Activated CD4-positive, CD25-positive, alpha-beta regulatory T cell treated with anti-CD3 and anti-CD28 coated beads, Interleukin-2, amount 50 U/mL, for 24 hours (primary cell): Measurements from ENCODE around the gene TMEM167B.

Source experiments
- ATAC-seq, 2 donors: fragments of 150-1000 bp; cut with Tn5 transposase; one replicate each; pipeline ENCODE4 v1.10.0; 2021; ENCODE audit warnings: mild to moderate bottlenecking in 1 of 2, moderate library complexity in 1 of 2

TMEM167B gene

DNA sequence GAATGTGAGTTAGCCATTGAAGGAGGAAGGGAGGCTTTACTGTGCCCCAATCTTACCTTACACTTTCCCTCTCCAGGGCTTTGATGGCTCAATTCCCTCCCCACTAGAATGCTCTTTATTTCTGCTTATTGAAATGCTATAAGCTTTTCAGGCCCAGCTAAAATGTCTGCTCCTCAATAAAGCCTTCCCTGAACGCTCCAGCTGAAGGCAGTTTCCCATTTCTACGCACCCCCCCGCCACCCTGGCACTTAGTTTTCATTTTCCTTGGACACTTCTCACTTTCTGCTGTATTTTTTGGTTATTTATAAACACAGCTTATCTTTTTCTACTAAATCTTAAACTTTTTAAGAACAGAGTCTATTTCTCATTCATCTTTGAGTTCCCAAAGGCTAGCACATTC is 7.1 kb upstream of the TMEM167B start:
- no peak for ATAC-seq

DNA sequence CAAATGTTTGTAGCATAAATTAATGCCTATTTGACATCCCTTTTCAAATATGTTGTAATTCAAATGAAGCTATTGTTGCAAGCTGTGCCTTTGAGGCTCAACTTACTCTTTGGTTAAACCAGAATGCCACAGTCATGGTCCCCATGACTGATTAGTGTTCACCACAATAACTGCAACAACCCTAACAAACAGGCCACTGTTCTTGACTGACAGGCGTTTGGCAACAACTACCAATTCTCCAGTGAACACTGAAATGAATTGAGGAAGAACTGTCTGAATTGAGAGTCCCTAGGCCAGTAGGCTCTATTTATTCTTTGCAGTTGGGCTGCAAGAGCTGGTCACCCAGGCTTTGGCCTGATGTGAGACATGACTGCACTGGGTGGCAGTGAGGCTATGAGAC is 6.6 kb upstream of the TMEM167B start:
- no peak for ATAC-seq

DNA sequence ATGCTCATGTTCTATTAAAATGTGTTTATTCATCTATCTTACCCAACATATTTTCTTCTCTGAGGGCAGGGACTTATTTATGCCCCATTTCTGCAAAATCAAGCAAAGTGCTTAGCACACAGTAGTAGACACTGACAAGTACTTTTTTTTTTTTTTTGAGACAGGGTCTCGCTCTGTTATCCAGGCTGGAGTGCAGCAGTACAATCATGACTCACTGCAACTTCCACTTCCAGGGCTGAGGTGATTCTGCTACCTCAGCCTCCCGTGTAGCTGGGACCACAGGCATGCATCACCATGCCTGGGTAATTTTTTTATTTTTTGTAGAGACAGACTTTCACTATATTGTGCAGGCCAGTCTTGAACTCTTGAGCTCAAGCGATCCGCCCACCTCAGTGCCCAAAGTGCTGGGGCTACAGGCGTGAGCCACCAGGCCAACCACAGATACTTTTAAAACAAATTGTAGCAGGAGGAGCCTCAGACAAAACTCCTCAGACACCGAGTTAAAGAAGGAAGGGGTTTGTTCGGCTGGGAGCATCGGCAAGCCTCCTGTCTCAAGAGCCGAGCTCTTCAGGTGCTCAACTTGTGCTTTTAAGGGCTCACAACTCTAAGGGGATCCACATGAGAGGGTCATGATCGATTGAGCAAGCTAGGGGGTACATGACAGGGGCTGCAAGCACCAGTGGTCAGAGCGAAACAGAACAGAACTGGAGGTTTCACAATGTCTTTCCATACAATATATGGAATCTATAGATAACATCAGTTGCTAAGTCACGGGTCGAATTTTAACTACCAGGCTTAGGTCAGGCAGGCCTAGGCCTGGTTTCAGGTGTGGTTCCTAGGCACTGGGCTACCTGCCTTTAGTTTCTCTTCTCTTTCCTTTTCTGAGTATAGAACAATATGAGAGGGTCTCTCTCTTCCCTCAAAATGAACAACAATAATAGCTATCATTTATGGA is 5.7 kb upstream of the TMEM167B start:
- no peak for ATAC-seq

DNA sequence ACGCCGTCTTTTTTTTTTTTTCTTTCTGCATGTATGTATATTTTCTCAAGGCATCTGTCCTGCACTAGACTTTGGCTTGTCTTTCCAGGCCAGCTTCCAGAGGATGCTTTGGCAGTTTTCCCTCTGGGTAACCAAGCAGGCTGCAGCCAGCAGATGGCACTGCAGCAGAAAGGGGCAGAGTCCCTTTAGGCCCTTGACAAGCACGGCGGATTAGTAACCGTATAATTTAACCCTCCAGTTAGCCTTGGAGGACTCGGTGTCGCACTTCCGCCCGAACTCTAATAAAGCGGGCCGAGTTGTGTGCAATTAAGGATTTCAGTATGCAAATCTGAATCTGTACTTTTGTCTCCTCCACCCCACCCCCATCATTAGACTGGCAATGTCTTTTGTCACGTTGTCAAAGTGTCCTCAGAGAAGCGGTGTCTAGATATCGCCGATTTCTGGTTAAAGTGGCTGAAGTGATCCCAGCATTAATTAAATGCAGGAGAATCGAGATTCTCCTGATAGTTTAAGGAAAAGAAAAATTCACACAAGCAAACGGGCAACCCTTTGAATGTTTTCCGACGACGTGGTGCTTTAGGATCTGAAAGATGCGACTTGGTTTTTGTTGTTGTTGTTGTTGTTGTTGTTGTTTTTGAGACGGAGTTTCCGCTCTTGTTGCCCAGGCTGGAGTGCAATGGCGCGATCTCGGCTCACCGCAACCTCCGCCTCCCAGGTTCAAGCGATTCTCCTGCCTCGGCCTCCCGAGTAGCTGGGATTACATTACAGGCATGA is 1.1 kb upstream of the TMEM167B start:
- ATAC-seq: no peak

DNA sequence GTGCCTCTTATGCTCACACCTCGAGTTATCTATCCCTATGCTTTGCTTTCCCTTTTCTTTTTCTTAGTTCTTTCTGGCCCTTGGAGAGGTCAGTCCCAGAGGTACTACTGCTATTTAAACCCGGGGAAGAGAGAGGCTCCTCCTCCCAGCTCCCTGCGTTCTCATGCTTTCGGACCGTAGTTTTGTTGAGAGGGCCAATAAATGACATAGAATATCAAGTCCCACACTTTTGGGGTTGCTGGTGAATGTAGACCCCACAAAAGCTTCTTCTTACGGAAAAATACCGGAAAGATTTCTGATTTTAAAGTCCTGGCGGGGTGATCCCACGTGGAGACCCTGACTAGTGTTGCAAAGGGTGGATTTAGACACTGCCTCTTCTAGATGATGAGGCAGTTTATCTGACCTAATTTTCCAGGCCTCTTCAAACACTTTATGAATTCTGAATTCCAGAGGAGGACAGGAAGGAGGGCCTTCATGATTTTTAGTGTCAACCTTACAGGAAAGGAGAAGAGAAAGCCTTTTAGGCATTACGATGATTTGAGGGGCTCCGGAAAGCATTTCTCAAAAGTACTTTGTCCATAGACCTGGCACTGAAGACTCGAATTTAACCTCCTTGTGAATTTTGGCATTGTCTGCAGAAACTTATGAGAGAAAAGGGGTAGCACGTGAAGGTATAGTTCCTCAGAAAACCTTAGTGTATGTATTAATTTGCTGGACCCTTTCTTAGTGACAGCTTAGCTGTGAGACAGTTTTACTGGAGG is 694 bp downstream of the TMEM167B start:
- peak; percentile 44 to 47 for ATAC-seq

DNA sequence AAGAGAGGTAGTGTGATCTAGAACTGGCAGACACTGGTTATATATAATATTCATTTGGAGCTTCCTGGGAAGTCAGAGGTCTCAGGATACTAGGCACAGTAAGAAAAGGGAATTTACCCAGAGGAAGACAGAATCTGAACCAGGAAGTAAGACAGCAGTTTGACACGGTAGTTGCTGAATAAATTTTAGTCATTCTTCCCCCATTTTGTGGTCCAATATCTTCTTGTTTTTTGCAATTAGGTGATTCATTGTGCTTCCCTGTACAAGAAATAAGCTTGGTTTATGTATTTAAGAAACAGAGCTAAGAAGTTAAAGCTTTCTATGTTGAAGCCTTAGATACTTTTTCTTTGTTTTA is 1.3 kb downstream of the TMEM167B start:
- peak; percentile 23 to 28 for ATAC-seq

DNA sequence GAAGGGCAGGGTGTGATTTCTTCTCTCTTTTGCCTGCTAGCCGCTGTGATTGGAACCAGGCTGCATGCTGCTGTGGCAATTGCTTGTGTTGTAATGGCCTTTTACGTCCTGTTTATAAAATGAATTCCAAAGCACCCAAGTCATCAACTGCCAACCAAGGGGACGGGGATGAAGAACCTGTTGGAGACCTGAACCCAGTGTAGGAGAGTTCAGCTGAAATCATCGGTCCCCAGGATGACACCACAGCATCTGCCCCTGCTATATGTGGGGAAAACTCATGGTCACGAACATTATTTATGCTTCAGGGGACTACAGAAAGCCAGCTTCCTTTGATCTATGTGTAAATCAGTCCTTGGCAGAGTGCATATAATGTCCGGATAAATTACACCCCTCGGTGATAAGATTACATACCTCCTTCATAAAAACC is 3.8 kb downstream of the TMEM167B start:
- ATAC-seq: no peak

DNA sequence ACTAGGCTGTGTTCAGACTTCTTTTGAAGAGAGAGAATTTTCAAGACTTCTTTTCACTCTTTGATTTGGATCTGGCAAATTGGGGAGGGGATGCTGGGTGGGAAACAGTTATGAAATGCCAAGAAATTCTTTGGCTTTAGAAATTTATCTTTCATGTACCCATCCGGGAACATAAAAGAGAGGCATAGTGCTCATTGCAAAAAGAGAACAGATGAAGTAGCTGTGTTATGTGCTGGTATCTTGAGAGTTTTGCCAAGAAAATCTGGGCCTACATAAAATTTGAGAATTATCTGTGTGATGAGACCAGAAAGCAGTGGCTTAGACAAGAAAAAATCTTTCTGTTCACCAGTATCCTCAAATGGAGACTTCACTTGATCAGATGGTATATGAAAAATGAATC is 4.3 kb downstream of the TMEM167B start:
- no peak for ATAC-seq

DNA sequence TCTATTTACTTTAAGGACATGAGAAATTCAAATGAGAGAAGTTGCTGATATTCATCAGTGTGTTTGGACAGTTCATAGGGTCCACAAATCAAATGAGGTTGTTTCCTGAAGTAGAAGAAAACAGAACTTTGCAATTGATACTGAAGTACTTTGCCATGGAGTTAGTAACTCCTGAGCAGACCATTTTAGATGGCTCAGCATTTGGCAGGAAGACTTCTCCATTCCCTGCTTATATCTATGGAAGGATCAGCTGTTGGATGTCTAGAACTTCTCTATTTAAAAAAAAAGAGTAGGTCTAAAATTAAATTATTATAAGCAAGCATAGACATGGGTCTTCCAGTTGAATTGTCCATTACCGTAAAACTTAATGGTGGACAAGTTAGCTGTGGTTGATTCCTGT is 5.1 kb downstream of the TMEM167B start:
- no peak for ATAC-seq

DNA sequence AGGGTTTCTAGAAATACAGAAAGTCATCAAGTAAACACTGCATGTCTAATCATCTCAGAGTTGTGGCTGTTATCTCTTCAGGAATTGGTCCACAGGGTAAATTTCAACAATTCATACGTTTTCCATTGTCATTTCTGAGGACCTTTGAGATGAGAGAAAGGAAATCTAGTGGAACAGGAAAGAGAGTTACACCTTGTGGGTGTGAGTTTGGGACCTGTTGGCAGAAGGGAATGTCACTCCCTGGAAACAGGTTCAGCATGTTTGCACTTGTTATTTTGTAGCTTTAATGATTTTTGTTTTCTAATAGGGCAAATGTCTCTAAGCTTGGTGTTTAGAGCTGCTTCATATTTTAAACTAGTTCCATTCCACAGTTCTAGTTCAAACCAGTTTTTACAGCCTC is 5.6 kb downstream of the TMEM167B start:
- no peak for ATAC-seq

DNA sequence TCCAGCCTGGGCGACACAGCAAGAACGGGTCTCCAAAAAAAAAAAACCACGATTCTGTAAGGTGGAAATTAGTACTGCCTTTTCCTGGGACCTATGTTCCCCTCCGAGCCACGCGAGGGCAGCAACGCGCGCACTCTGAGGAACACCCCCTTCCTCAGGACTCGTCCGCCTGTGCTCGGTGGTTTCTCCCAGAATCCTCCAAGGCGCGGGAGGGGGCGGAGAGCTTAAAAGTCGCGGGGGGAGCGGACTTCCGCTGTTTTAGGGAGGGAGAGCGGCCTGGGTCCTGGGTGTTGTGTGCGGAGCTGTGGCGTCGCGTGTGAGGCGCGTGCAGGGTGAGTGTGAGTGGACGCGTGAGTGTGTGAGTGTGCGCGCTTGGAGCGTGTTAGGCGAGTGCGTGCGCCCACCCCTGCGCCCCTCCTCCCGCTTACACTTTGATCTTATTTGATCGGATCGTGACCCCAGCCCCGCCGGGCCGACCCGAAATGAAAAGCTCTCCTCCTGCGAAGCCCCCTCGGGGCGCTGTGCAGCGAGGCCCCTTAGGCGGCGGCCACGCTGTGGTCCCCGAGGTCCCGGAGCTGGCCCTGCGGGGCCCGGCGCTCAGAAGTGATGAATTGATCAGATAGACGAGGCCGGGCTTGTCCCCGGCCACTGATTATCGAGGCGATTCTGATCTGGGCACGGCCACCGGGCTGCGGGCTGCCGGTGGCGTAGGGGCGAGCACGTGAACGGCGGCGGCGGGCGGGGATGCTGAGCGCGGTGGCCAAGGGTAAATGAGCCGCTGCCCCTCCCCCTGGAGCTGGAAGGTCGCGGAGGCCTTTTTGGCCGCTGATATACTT is 9.6 kb downstream of the TMEM167B start:
- ATAC-seq: peak; percentile 94 to 95

DNA sequence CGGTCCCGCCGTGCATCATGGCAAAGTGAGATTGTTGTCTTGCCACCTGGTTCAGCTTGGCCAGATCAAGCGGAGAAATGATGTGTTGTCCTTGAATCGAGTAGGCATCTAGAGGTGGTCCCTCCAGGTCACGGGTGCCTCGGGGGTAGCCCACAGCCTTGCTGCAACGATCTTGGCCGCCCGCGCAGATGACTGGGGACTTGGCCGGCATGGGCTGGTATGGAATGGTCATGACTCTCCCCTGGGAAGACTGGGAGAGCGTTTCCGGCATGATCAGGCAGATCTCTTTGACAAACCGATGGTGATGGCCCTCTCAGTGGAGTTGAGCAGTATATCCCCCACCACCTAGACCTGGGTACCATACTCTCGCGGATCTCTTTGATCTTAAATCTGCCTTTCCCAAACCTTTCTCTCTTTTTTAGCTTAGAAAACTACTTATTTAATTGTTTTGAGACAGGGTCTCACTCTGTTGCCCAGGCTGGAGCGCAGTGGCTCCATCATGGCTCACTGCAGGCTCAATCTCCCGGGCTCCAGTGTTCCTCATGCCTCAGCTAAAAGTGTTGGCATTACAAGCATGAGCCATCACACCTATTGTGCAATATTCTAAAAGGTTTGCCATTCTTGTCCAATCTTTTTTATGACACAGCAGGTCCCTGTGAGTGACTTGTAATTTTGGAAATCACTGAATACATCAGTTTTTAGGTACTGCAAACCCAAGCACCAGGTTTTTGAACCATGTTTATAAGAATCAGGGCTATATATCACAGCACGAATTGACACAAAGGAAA is 14.0 kb downstream of the TMEM167B start:
- no peak for ATAC-seq

DNA sequence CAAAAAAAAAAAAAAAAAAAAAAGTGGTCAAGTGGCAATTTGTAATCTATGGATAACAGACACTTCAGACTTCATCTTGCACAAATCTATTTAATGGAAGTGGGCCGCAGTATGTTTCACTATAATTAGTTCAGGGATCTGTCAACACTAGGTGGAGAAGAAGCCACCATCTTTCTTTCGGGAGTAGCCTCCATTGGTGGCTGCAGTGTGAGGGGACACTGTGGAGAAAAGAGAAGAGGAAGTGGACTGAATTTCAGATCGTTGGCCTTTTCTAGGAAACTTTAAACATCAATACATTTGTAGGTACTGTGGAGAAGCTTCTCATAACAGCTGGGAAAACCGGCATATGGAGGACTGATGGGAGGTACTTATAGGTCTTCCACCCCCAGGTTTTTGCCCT is 15.3 kb downstream of the TMEM167B start:
- no peak for ATAC-seq

DNA sequence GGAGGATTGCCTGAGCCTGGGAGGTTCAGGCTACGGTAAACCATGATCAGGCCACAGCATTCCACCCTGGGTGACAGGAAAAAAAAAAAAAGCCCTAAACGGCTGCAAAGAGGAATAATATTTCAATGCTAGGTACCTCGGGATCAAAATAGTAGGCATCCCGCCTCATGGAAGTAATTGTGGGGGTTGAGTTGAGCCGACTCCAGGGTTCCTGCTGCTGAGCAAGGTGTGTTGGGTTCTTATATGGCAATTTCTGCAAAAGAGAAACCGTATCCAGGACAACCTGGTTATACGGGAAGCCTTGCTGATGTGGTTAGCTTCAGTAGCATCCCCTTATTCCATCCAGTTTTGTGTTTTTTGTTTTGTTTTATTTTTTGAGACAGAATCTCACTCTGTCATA is 17.2 kb downstream of the TMEM167B start:
- ATAC-seq: no peak

DNA sequence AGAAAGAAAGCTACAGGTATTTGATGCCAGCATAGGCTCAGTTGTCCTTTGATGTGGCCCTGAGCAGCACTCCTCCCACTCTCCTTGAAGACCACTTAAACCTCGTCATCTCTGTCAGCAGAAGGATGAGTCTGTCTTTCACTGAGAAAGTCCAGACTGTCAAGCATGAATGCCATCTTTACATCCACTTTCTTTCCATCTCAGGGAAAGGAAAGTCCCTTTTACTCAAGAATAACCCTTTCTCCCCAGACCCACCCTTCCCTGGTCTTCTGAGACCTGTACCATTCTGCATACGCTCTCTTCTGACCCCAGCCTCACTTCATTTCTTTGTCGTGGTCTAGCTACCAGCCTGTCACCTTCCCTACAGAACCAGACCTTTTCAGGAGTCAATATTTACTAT is 19.3 kb downstream of the TMEM167B start:
- no peak for ATAC-seq

DNA sequence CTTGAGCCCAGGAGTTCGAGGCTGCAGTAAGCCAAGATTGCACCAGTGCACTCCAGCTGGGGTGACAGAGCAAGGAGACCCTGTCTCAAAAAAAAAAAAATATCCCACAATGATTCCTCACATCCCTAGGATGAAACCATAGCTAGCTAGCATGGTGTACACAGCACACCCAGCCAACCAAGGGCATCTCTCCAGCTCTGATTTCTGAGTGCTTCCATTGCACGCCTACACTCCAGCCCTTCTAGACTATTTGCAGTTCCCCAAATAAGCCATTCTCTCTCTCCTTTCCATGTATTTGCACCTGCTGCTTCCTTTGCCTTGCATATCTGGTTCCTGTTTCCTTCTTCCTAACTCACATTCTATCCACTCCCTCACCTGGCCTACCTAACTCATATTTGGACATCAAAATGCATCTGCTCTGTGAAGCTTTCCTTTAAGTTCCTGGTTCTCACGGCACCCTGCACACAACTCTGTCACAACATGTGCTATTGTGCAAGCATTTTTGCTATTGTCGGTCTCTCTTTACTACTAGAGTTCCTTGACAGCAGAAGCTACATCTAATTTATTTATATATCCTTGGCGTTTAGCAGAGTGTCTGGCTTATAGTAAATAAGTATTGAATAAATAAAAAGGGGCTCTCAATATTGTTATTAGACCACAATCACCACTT is 21.0 kb downstream of the TMEM167B start:
- ATAC-seq: no peak

DNA sequence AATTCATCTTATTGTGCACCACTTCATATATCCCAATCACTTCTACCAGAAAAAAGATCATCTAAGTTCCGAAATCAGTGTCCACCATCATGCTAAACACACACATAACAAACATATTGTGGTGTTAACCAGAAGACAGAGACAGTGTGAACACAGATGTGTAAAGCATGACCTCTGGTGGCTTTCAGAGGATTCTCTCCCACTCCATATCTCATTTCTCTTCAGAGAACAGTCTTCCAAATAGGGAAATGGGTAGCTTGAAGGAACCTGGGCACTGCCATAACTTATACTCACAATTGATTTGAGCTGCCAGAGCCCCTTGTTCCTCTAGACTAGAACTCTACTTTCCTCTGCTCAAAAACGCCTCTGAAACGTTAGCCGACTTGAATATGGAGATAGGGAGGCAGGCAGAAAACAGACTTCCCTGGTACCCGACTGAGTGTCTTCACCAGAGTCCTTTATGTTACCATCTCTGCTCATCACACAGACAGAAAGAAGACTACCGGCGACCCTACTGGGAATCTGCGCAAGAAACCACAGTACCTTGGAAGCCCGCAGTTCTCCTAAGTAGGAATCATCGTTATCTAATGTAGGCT is 21.6 kb downstream of the TMEM167B start:
- no peak for ATAC-seq

DNA sequence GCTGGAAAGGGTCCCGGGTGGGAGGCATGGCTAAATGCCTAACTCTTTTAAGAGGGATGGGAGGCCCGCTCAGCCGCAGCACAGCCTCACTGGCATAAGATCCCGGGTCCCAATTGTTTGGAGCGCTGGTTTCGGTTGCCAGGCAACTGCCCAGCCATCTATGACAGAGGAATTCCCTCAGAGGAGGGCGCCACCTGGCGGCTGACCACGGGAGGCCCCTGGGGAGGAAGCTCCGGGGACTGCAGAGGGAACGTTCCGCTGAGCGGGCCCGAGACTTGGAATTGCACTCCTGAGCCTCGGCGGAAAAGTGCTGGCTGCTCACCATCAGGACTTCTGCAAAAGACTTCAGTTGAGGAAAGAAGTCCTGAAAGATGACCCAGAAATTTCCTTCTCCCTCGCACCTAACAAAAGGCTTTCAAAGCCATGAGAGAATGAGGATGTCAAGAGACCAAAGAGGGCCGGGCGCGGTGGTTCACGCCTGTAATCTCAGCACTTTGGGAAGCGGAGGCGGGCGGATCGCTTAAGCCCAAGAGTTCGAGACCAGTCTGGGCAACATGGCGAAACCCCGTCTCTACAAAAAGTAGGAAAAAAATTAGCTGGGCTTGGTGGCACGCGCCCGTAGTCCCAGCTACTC is 22.2 kb downstream of the TMEM167B start:
- ATAC-seq: peak; percentile 59 to 61

DNA sequence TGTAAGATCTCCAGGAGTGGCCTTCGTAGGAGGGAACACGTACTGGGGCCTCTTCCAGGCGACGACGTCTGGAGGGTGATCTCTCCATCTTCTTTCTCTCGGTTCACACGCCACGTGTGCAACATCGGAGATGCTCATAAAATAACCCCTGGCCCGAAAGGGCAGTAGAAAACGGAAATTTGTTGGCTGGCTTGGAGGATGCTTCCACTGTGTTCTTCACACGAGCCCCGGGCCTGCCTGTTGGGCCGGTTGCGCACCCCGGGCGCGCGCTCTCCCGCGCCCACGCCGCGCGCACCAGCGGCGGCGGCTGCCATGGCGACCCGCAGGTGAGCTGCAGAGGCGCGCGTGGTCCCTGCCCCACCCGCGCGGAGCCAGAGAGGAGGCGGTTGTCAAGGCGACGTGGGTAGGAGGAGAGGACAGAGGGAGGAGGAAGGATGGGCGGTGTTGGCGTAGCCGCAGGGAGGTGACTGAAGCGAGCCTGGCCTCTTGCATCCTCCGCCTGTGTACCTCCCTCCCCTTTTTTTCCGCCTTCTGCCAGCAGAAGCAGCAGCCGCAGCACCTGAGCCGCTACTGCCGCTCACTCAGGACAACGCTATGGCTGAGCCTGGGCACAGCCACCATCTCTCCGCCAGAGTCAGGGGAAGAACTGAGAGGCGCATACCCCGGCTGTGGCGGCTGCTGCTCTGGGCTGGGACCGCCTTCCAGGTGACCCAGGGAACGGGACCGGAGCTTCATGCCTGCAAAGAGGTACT is 23.2 kb downstream of the TMEM167B start, which contains the start of gene ELAPOR1:
ELAPOR1 (plus strand) TSS at position 526 of the 752 bp plus-strand sequence; CDS start at position 595, 69 bp downstream.
- peak; percentile 80 to 83 for ATAC-seq
